HEK293 (cell line): ENCODE measurements around the gene SLC6A6.

Experiments used
- CTCF ChIA-PET: fragments of 350-600 bp; formaldehyde crosslinking; extraction: SDS; loops from one replicate; lab custom pipeline; 2021; ENCODE audit warnings: antibody characterized with exemption; lab: Yijun Ruan, JAX
- POLR2A ChIA-PET: fragments of 300-600 bp; formaldehyde crosslinking; extraction: SDS; loops from one replicate; lab custom pipeline; 2020; ENCODE audit warnings: antibody characterized with exemption, inconsistent platforms; lab: Yijun Ruan, JAX
- H3K27ac ChIP-seq: fragments of 200-500 bp; sonication (Bioruptor generic); 2 replicates; pipeline ENCODE4 v1.5.1; 2014; ENCODE audit warnings: low read depth, low read length, control low read depth, inconsistent platforms; ENCODE audit errors: extremely low read depth
- H3K36me3 ChIP-seq, 2 experiments: fragments of 200-500 bp in 1 of 2; sonication (Bioruptor generic) in 1 of 2; 1 replicate in 1 of 2; 2 replicates in 1 of 2; pipeline ENCODE4 v1.5.1; 2014 to 2017; ENCODE audit warnings: inconsistent platforms in 2 of 2, low read length in 2 of 2; ENCODE audit not compliant: control insufficient read depth in 2 of 2, insufficient read depth in 1 of 2
- H3K4me1 ChIP-seq: fragments of 200-500 bp; sonication (Bioruptor generic); 2 replicates; pipeline ENCODE4 v1.5.1; 2014; ENCODE audit warnings: mild to moderate bottlenecking, low read length, inconsistent platforms; ENCODE audit not compliant: control insufficient read depth, insufficient read depth
- H3K4me3 ChIP-seq: 2 replicates; pipeline ENCODE4 v1.5.1; 2011; ENCODE audit warnings: low read depth, mild to moderate bottlenecking, control low read depth, low read length, moderate library complexity
- H3K9me3 ChIP-seq: fragments of 200-500 bp; sonication (Bioruptor generic); 2 replicates; pipeline ENCODE4 v1.5.1; 2014; ENCODE audit warnings: low read depth, low read length, inconsistent platforms; ENCODE audit not compliant: control insufficient read depth, insufficient read depth
- KLF10 ChIP-seq: fragments of 450-650 bp; IDR thresholded peaks from 2 replicates; pipeline ENCODE4 v1.5.1; 2018; ENCODE audit warnings: missing biosample characterization, mild to moderate bottlenecking, missing genetic modification characterization
- KLF7 ChIP-seq: fragments of 450-650 bp; formaldehyde crosslinking; IDR thresholded peaks from 2 replicates; pipeline ENCODE4 v1.5.1; 2016; ENCODE audit warnings: missing biosample characterization, missing genetic modification characterization, borderline replicate concordance
- OSR2 ChIP-seq: fragments of 450-650 bp; formaldehyde crosslinking; IDR thresholded peaks from 2 replicates; pipeline ENCODE4 v1.5.1; 2016; ENCODE audit warnings: missing biosample characterization, missing genetic modification characterization
- PRDM1 ChIP-seq: fragments of 450-650 bp; formaldehyde crosslinking; IDR thresholded peaks from 2 replicates; pipeline ENCODE4; 2016; ENCODE audit warnings: missing biosample characterization, missing genetic modification characterization
- SP2 ChIP-seq: fragments of 450-650 bp; formaldehyde crosslinking; IDR thresholded peaks from 2 replicates; pipeline ENCODE4 v1.5.1; 2016; ENCODE audit warnings: missing biosample characterization, missing genetic modification characterization
- TRIM28 ChIP-seq: IDR thresholded peaks from 2 replicates; pipeline ENCODE4 v1.6.1; 2011; ENCODE audit warnings: low read length, control low read depth, borderline replicate concordance
- YY1 ChIP-seq: fragments of 450-650 bp; formaldehyde crosslinking; IDR thresholded peaks from 2 replicates; pipeline ENCODE4 v1.5.1; 2018; ENCODE audit warnings: missing biosample characterization, missing genetic modification characterization
- ZBTB48 ChIP-seq: fragments of 450-650 bp; formaldehyde crosslinking; IDR thresholded peaks from 2 replicates; pipeline ENCODE4 v1.5.1; 2016; ENCODE audit warnings: missing biosample characterization, missing genetic modification characterization
- ZBTB8A ChIP-seq: fragments of 450-650 bp; formaldehyde crosslinking; IDR thresholded peaks from 2 replicates; pipeline ENCODE4 v1.5.1; 2016; ENCODE audit warnings: missing biosample characterization, missing genetic modification characterization
- ZEB2 ChIP-seq: fragments of 450-650 bp; formaldehyde crosslinking; IDR thresholded peaks from 2 replicates; pipeline ENCODE4 v1.5.1; 2016; ENCODE audit warnings: missing biosample characterization, missing genetic modification characterization
- ZFP69B ChIP-seq: fragments of 450-650 bp; formaldehyde crosslinking; IDR thresholded peaks from 2 replicates; pipeline ENCODE4 v1.5.1; 2016; ENCODE audit warnings: missing biosample characterization, missing genetic modification characterization
- ZNF221 ChIP-seq: fragments of 450-650 bp; formaldehyde crosslinking; IDR thresholded peaks from 2 replicates; pipeline ENCODE4 v1.5.1; 2017; ENCODE audit warnings: missing biosample characterization, missing genetic modification characterization, borderline replicate concordance
- ZNF23 ChIP-seq: fragments of 450-650 bp; formaldehyde crosslinking; IDR thresholded peaks from 2 replicates; pipeline ENCODE4 v1.5.1; 2016; ENCODE audit warnings: missing biosample characterization, missing genetic modification characterization, borderline replicate concordance
- ZNF394 ChIP-seq: fragments of 450-650 bp; formaldehyde crosslinking; IDR thresholded peaks from 2 replicates; pipeline ENCODE4 v1.5.1; 2016; ENCODE audit warnings: missing biosample characterization, missing genetic modification characterization, mild to moderate bottlenecking, moderate library complexity, borderline replicate concordance
- ZNF423 ChIP-seq: fragments of 450-650 bp; formaldehyde crosslinking; IDR thresholded peaks from 2 replicates; pipeline ENCODE4 v1.5.1; 2016; ENCODE audit warnings: missing biosample characterization, missing genetic modification characterization
- ZNF530 ChIP-seq: fragments of 450-650 bp; formaldehyde crosslinking; IDR thresholded peaks from 2 replicates; pipeline ENCODE4 v1.5.1; 2016; ENCODE audit warnings: low read depth, missing biosample characterization, missing genetic modification characterization
- ZNF561 ChIP-seq: fragments of 450-650 bp; IDR thresholded peaks from 2 replicates; pipeline ENCODE4 v1.5.1; 2018; ENCODE audit warnings: missing biosample characterization, missing genetic modification characterization, borderline replicate concordance
- ZNF664 ChIP-seq: fragments of 450-650 bp; formaldehyde crosslinking; IDR thresholded peaks from 2 replicates; pipeline ENCODE4 v1.5.1; 2016; ENCODE audit warnings: missing biosample characterization, missing genetic modification characterization
- ZNF768 ChIP-seq: fragments of 450-650 bp; formaldehyde crosslinking; IDR thresholded peaks from 2 replicates; pipeline ENCODE4 v1.5.1; 2018; ENCODE audit warnings: missing biosample characterization, mild to moderate bottlenecking, missing genetic modification characterization
- ZNF785 ChIP-seq: fragments of 450-650 bp; formaldehyde crosslinking; IDR thresholded peaks from 2 replicates; pipeline ENCODE4 v1.5.1; 2016; ENCODE audit warnings: missing biosample characterization, missing genetic modification characterization
- ZNF792 ChIP-seq: fragments of 450-650 bp; formaldehyde crosslinking; IDR thresholded peaks from 2 replicates; pipeline ENCODE4 v1.5.1; 2016; ENCODE audit warnings: missing biosample characterization, missing genetic modification characterization
- TF ChIP-seq, protein P1 (sequence below): fragments of 450-650 bp; formaldehyde crosslinking; IDR thresholded peaks from 2 replicates; pipeline ENCODE4 v1.5.1; 2017; ENCODE audit warnings: missing biosample characterization, missing genetic modification characterization
- TF ChIP-seq, protein P2 (sequence below): IDR thresholded peaks from 2 replicates; pipeline ENCODE4 v1.6.1; 2011; ENCODE audit warnings: mild to moderate bottlenecking, low read depth, low read length, borderline replicate concordance
- TF ChIP-seq, protein P3 (sequence below): fragments of 450-650 bp; formaldehyde crosslinking; IDR thresholded peaks from 2 replicates; pipeline ENCODE4 v1.5.1; 2016; ENCODE audit warnings: missing biosample characterization, missing genetic modification characterization, borderline replicate concordance
- TF ChIP-seq, protein P4 (sequence below): fragments of 450-650 bp; formaldehyde crosslinking; IDR thresholded peaks from 2 replicates; pipeline ENCODE4 v1.5.1; 2017; ENCODE audit warnings: missing biosample characterization, mild to moderate bottlenecking, missing genetic modification characterization, moderate library complexity

Gene SLC6A6

DNA sequence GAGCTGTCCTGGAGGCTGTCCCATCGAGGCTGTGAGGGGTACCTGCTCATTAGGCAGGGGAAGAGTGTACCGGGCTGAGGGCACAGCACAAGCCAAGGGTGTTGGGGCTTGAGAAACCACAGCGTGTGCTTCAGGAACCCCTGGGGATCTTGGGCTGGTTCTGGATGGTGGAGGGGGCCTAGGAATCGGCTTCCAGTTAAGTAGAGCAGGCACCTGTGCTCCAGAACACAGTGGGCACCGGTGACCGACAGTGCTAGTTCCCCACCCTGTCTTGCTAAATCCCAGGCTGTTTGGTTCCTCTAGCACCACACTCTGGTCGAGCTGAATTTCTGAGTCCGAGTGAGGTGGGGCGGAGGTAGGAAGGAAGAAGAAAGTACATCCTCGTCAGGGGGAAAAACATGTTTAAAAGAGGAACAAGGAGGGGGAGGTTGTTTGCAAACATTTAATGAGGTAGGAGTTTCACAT, 29.1 kb downstream of the SLC6A6 start:
- TF ChIP-seq SP2 (tag by site-specific recombination), result no peak
- TF ChIP-seq YY1, result no peak
- no peak for TF ChIP-seq ZNF221
- TF ChIP-seq ZNF394 (tag by site-specific recombination), result no peak
- TF ChIP-seq ZNF561 (tag by site-specific recombination), result no peak
- no peak for TF ChIP-seq ZNF23 (tag by site-specific recombination)
- TF ChIP-seq, protein P1, sequence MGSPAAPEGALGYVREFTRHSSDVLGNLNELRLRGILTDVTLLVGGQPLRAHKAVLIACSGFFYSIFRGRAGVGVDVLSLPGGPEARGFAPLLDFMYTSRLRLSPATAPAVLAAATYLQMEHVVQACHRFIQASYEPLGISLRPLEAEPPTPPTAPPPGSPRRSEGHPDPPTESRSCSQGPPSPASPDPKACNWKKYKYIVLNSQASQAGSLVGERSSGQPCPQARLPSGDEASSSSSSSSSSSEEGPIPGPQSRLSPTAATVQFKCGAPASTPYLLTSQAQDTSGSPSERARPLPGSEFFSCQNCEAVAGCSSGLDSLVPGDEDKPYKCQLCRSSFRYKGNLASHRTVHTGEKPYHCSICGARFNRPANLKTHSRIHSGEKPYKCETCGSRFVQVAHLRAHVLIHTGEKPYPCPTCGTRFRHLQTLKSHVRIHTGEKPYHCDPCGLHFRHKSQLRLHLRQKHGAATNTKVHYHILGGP (tag by site-specific recombination), result no peak
- TF ChIP-seq ZNF664 (tag by site-specific recombination), result no peak
- TF ChIP-seq, protein P2, sequence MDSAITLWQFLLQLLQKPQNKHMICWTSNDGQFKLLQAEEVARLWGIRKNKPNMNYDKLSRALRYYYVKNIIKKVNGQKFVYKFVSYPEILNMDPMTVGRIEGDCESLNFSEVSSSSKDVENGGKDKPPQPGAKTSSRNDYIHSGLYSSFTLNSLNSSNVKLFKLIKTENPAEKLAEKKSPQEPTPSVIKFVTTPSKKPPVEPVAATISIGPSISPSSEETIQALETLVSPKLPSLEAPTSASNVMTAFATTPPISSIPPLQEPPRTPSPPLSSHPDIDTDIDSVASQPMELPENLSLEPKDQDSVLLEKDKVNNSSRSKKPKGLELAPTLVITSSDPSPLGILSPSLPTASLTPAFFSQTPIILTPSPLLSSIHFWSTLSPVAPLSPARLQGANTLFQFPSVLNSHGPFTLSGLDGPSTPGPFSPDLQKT, result no peak
- H3K9me3 ChIP-seq, result no peaks in the 10 kb centered on the region
- H3K27ac ChIP-seq, result no peak overlapping the region
- no peaks in the 10 kb centered on the region for H3K36me3 ChIP-seq
- no peak overlapping the region for H3K4me3 ChIP-seq
- peaks cover 4% of the 10 kb centered on the region for H3K4me1 ChIP-seq
- ChIA-PET POLR2A (interaction anchor here (0.8 to 2.2 kb wide), 3 partner anchors 11 to 29 kb away, joined by 3 to 11 read pairs (median 4); partner anchors contain the start of gene SLC6A6), CTCF (interaction anchor here (0.8 to 1.6 kb wide), 7 partner anchors 16 to 175 kb away, joined by 3 to 5 read pairs (median 3); no protein-coding TSS in a partner anchor)

DNA sequence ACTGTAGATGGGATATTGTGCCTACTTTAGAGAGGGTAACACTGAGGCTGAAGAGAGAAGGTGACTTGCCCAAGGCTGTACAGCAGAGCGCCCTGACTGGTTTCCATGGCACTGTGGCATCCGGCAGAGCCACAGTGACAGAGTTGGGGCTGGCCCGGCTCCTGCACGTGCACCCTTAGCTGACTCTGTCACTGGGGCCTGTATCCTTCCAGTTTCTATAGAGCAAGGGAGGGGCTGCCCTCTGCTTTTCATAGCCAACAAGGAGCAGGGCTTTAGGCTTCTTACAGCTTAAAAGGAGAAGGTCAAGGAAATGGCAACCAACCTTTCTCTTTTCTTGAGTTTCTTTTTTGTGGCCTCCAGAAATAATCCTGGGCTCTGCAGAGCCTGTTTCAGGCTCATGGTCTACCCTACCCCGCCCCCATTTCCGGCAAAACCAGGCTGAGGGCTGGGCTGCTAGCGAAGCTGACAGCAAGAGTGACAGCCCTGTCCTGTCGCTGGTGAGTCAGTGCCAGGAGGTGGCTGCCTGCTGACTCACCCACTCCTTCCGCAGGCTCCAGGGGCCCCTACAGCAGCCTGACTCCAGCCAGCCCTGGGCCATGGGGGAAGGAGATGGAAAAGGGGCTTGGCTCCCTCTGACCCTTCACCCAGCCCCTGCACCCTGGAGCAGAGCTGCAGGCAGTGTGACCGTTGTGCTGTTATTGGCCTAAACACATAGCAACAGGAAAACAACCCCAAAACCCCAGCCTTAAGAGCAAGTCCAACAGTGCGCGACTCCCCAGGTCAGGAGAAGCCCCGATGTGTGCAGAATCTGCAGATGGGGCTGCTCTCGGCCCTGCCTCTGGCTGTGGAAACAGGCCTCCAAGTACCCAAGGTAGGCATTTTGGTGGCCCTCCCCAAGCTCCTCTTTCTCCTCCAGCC, 29.8 kb downstream of the SLC6A6 start:
- Histone ChIP-seq H3K4me1 (peaks cover 4% of the 10 kb centered on the region), H3K9me3 (no peaks in the 10 kb centered on the region), H3K4me3 (no peak overlapping the region), H3K36me3 (no peaks in the 10 kb centered on the region), H3K27ac (no peak overlapping the region)
- CTCF ChIA-PET, result interaction anchor here (0.8 to 2.2 kb wide), 11 partner anchors 9 to 176 kb away, joined by 3 to 7 read pairs (median 3); no protein-coding TSS in a partner anchor
- POLR2A ChIA-PET, result interaction anchor here (0.8 to 2.2 kb wide), 3 partner anchors 10 to 30 kb away, joined by 3 to 11 read pairs (median 4); partner anchors contain the start of gene SLC6A6
- TF ChIP-seq ZNF423 (tag by site-specific recombination) (no peak), ZNF768 (tag by site-specific recombination) (no peak), TRIM28 (peak; percentile 68), ZEB2 (tag by site-specific recombination) (peak; percentile 74; the same call in 1 of the 2 replicates), OSR2 (tag by site-specific recombination) (peak; percentile 88), KLF7 (tag by site-specific recombination) (no peak), ZBTB8A (tag by site-specific recombination) (peak; percentile 78), PRDM1 (tag by site-specific recombination) (peak; percentile 95), ZNF530 (tag by site-specific recombination) (no peak), KLF10 (tag by site-specific recombination) (peak; percentile 73; the same call in 1 of the 2 replicates), ZBTB48 (tag by site-specific recombination) (0 out of 2 replicates have a peak, but pooled peaks have one; percentile 51), ZNF785 (no peak), ZNF792 (tag by site-specific recombination) (no peak), ZFP69B (tag by site-specific recombination) (no peak)
- TF ChIP-seq, protein P3, sequence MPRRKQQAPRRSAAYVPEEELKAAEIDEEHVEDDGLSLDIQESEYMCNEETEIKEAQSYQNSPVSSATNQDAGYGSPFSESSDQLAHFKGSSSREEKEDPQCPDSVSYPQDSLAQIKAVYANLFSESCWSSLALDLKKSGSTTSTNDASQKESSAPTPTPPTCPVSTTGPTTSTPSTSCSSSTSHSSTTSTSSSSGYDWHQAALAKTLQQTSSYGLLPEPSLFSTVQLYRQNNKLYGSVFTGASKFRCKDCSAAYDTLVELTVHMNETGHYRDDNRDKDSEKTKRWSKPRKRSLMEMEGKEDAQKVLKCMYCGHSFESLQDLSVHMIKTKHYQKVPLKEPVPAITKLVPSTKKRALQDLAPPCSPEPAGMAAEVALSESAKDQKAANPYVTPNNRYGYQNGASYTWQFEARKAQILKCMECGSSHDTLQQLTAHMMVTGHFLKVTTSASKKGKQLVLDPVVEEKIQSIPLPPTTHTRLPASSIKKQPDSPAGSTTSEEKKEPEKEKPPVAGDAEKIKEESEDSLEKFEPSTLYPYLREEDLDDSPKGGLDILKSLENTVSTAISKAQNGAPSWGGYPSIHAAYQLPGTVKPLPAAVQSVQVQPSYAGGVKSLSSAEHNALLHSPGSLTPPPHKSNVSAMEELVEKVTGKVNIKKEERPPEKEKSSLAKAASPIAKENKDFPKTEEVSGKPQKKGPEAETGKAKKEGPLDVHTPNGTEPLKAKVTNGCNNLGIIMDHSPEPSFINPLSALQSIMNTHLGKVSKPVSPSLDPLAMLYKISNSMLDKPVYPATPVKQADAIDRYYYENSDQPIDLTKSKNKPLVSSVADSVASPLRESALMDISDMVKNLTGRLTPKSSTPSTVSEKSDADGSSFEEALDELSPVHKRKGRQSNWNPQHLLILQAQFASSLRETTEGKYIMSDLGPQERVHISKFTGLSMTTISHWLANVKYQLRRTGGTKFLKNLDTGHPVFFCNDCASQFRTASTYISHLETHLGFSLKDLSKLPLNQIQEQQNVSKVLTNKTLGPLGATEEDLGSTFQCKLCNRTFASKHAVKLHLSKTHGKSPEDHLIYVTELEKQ, result peak; percentile 94; the same call in 1 of the 2 replicates
- TF ChIP-seq, protein P4, sequence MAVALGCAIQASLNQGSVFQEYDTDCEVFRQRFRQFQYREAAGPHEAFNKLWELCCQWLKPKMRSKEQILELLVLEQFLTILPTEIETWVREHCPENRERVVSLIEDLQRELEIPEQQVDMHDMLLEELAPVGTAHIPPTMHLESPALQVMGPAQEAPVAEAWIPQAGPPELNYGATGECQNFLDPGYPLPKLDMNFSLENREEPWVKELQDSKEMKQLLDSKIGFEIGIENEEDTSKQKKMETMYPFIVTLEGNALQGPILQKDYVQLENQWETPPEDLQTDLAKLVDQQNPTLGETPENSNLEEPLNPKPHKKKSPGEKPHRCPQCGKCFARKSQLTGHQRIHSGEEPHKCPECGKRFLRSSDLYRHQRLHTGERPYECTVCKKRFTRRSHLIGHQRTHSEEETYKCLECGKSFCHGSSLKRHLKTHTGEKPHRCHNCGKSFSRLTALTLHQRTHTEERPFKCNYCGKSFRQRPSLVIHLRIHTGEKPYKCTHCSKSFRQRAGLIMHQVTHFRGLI (tag by site-specific recombination), result 0 out of 2 replicates have a peak, but pooled peaks have one; percentile 22
